Suprapubic skin (tissue), 4 donors: ENCODE results near the gene LTN1. TPM values are rescaled to one million over a fixed set of nuclear protein-coding genes. Genes with fewer than 3 reads are reported as not detected.

Experiments used
- DNase-seq, 2 donors: peaks; one replicate each; pipeline ENCODE4 v3.0.0-alpha.2; 2019; ENCODE audit warnings: low spot score in 2 of 2
- H3K27ac ChIP-seq: fragments of 200-600 bp; sonication (generic); one replicate; pipeline ENCODE4 v1.5.1; 2019
- H3K27me3 ChIP-seq: fragments of 200-600 bp; sonication (generic); one replicate; pipeline ENCODE4 v1.5.1; 2019
- H3K36me3 ChIP-seq: fragments of 200-600 bp; sonication (generic); one replicate; pipeline ENCODE4 v1.5.1; 2019
- H3K4me1 ChIP-seq: fragments of 200-600 bp; sonication (generic); one replicate; pipeline ENCODE4 v1.5.1; 2019
- H3K4me3 ChIP-seq: fragments of 200-600 bp; sonication (generic); one replicate; pipeline ENCODE4 v1.5.1; 2019; ENCODE audit warnings: mild to moderate bottlenecking
- H3K9me3 ChIP-seq: fragments of 200-600 bp; sonication (generic); one replicate; pipeline ENCODE4 v1.5.1; 2019
- CTCF ChIP-seq, 2 donors: fragments of 200-600 bp in 1 of 2; fragments of 450-650 bp in 1 of 2; sonication (generic) in 1 of 2; IDR thresholded peaks; one replicate each; pipeline ENCODE4 v1.5.1; 2016 to 2019; ENCODE audit warnings: antibody characterized with exemption in 2 of 2, mild to moderate bottlenecking in 1 of 2, moderate library complexity in 1 of 2
- EP300 ChIP-seq: sonication (generic); formaldehyde crosslinking; IDR thresholded peaks from one replicate; pipeline ENCODE4 v1.6.1; 2017; ENCODE audit warnings: antibody characterized with exemption
- POLR2A ChIP-seq, 2 donors: fragments of 450-650 bp; IDR thresholded peaks; one replicate each; pipeline ENCODE4 v1.6.1; 2017; ENCODE audit warnings: antibody characterized with exemption in 2 of 2, mild to moderate bottlenecking in 2 of 2, moderate library complexity in 2 of 2
- POLR2AphosphoS5 ChIP-seq, 3 donors: sonication (generic); formaldehyde crosslinking; IDR thresholded peaks; one replicate each; pipeline ENCODE4 v1.6.1; 2017; ENCODE audit warnings: antibody characterized with exemption in 3 of 3
- WGBS: methylation state at CpG from one replicate; pipeline ENCODE4 v1.1.5; 2018; 5-methylcytosine and 5-hydroxymethylcytosine counted together
- total RNA-seq, 4 donors: library from RNA; depleted of rRNA; stranded (reverse); fragments of >200 nt; gene quantifications; one replicate each; pipeline ENCODE4 v1.1.0, GENCODE V29; 2016

LTN1 gene
- total RNA-seq, 4 donors from 2014 or later, result 19.0 to 42.9 (median 23.9) TPM

GRCh38 chr21:28928578-28929420, 63.9 kb downstream of the LTN1 start:
- no peaks in the 10 kb centered on the region for H3K4me1 ChIP-seq
- TF ChIP-seq POLR2AphosphoS5 (IDR thresholded peaks at IDR 0.05) (no peak), POLR2A (IDR thresholded peaks at IDR 0.05) (no peak), EP300 (no peak), CTCF (IDR thresholded peaks at IDR 0.05) (no peak)
- 70% methylated on average over 3 of the region's 3 CpGs for WGBS
- H3K9me3 ChIP-seq, result no peaks in the 10 kb centered on the region
- H3K27me3 ChIP-seq, result no peaks in the 10 kb centered on the region
- no peak overlapping the region for H3K4me3 ChIP-seq
- no peak overlapping the region for H3K27ac ChIP-seq
- peaks cover 32% of the 10 kb centered on the region for H3K36me3 ChIP-seq
- DNase-seq, result no peak

- Histone ChIP-seq H3K27me3 (no peaks in the 10 kb centered on the region), H3K9me3 (no peaks in the 10 kb centered on the region), H3K4me1 (no peaks in the 10 kb centered on the region), H3K36me3 (peaks cover 31% of the 10 kb centered on the region), H3K4me3 (no peak overlapping the region), H3K27ac (no peak overlapping the region)
- DNase-seq, result no peak
- 97% methylated on average over 1 of the region's 1 CpG for WGBS
- TF ChIP-seq EP300 (no peak), CTCF (IDR thresholded peaks at IDR 0.05) (no peak), POLR2AphosphoS5 (IDR thresholded peaks at IDR 0.05) (no peak), POLR2A (IDR thresholded peaks at IDR 0.05) (no peak)
Observed at GRCh38 chr21:28927130-28927529, 65.5 kb downstream of the LTN1 start.

GRCh38 chr21:28923439-28923975, 69.2 kb downstream of the LTN1 start:
- Histone ChIP-seq H3K4me3 (no peak overlapping the region), H3K4me1 (no peaks in the 10 kb centered on the region), H3K27me3 (no peaks in the 10 kb centered on the region), H3K36me3 (peaks cover 12% of the 10 kb centered on the region), H3K9me3 (no peaks in the 10 kb centered on the region), H3K27ac (no peak overlapping the region)
- DNase-seq, result no peak
- no peak for TF ChIP-seq CTCF (IDR thresholded peaks at IDR 0.05)
- TF ChIP-seq POLR2AphosphoS5 (IDR thresholded peaks at IDR 0.05), result no peak
- TF ChIP-seq EP300, result no peak

GRCh38 chr21:28922368-28922767, 70.3 kb downstream of the LTN1 start:
- Histone ChIP-seq H3K4me1 (no peaks in the 10 kb centered on the region), H3K27ac (no peak overlapping the region), H3K36me3 (peaks cover 12% of the 10 kb centered on the region), H3K9me3 (no peaks in the 10 kb centered on the region), H3K27me3 (no peaks in the 10 kb centered on the region), H3K4me3 (no peak overlapping the region)
- 93% methylated on average over 7 of the region's 7 CpGs for WGBS
- TF ChIP-seq CTCF (IDR thresholded peaks at IDR 0.05) (no peak), EP300 (no peak), POLR2A (IDR thresholded peaks at IDR 0.05) (no peak), POLR2AphosphoS5 (IDR thresholded peaks at IDR 0.05) (no peak)
- no peak for DNase-seq

GRCh38 chr21:28916150-28916893, 76.4 kb downstream of the LTN1 start:
- Histone ChIP-seq H3K27ac (no peak overlapping the region), H3K4me3 (no peak overlapping the region), H3K27me3 (no peaks in the 10 kb centered on the region), H3K36me3 (no peaks in the 10 kb centered on the region), H3K4me1 (no peaks in the 10 kb centered on the region), H3K9me3 (no peaks in the 10 kb centered on the region)
- no peak for DNase-seq
- TF ChIP-seq CTCF (IDR thresholded peaks at IDR 0.05) (no peak), POLR2A (IDR thresholded peaks at IDR 0.05) (no peak), EP300 (no peak), POLR2AphosphoS5 (IDR thresholded peaks at IDR 0.05) (no peak)
- 89% methylated on average over 4 of the region's 4 CpGs for whole genome bisulfite sequencing
